Mammary epithelial cell (primary cell): ENCODE results near the gene DNAH17.

Source experiments
- CTCF ChIP-seq, 2 donors: IDR thresholded peaks in 1 of 2; conservative IDR thresholded peaks in 1 of 2; 2 replicates each; pipeline ENCODE4 v1.5.1; 2011 to 2012; ENCODE audit warnings: inconsistent platforms in 2 of 2, low read length in 2 of 2, mild to moderate bottlenecking in 2 of 2, control low read depth in 1 of 2, low read depth in 1 of 2; ENCODE audit not compliant: insufficient read depth in 1 of 2; ENCODE audit errors: extremely low read depth in 1 of 2
- EZH2 ChIP-seq: IDR thresholded peaks from 2 replicates; pipeline ENCODE4 v1.6.1; 2012; ENCODE audit warnings: low read length, inconsistent platforms, borderline replicate concordance

GRCh38 chr17:78524870-78525510, 52.2 kb downstream of the DNAH17 start:
- no peak for TF ChIP-seq CTCF (conservative IDR thresholded peaks at IDR 0.05 in 1 of 2, IDR thresholded peaks at IDR 0.05 in 1 of 2; ENCODE audit: extremely low read depth in 1 of 2, insufficient read depth in 1 of 2, low read depth in 1 of 2, low read length in 2 of 2)
- no peak for TF ChIP-seq EZH2
